BJ (cell line): ENCODE data around the gene PPT1. TPM values are rescaled to one million over a fixed set of nuclear protein-coding genes. Genes with fewer than 3 reads are reported as not detected.
"Not testable (repeated sequence)": the region's sequence is repeated elsewhere in the genome, so short reads cannot be mapped to it uniquely, and the experiment has no call there.

Source experiments
- CTCF ChIA-PET: fragments of 350-600 bp; formaldehyde crosslinking; extraction: SDS; loops from one replicate; lab custom pipeline; 2021; ENCODE audit warnings: antibody characterized with exemption, inconsistent platforms; lab: Yijun Ruan, JAX
- POLR2A ChIA-PET: fragments of 300-600 bp; sonication (Branson Sonifier 250); formaldehyde crosslinking; extraction: SDS; loops from one replicate; lab custom pipeline; 2021; ENCODE audit warnings: antibody characterized with exemption; lab: Charles Lee
- DNase-seq: peaks from one replicate; pipeline ENCODE4 v3.0.0-alpha.2; 2011; ENCODE audit warnings: low read depth
- H3K27me3 ChIP-seq: 2 replicates; pipeline ENCODE4 v1.6.0; 2011; ENCODE audit warnings: low read length; ENCODE audit not compliant: control insufficient read depth, insufficient read depth
- H3K36me3 ChIP-seq: 2 replicates; pipeline ENCODE4 v1.5.1; 2011; ENCODE audit warnings: low read length; ENCODE audit not compliant: control insufficient read depth, insufficient read depth
- H3K4me3 ChIP-seq: 2 replicates; pipeline ENCODE4 v1.5.1; 2011; ENCODE audit warnings: low read depth, mild to moderate bottlenecking, control low read depth, low read length
- CTCF ChIP-seq: IDR thresholded peaks from 2 replicates; pipeline ENCODE4 v1.5.1; 2011; ENCODE audit warnings: low read depth, mild to moderate bottlenecking, control low read depth, inconsistent platforms, low read length, moderate library complexity; ENCODE audit not compliant: insufficient read depth
- polyA plus RNA-seq: library from polyadenylated mRNA; depleted of rRNA; stranded (reverse); fragments of >200 nt; gene quantifications from 2 replicates; pipeline ENCODE4 v1.2.3, GENCODE V29; 2011

The PPT1 gene
- polyA plus RNA-seq, 1 experiment, result 46.6 TPM

- no peak overlapping the region for H3K4me3 ChIP-seq
- POLR2A ChIA-PET, result no interaction called here
- no peak for DNase-seq
- CTCF ChIA-PET, result interaction anchor here (0.7 to 4.2 kb wide), 5 partner anchors 9 to 245 kb away, joined by 3 to 15 read pairs (median 4); no protein-coding TSS in a partner anchor
- H3K27me3 ChIP-seq, result no peaks in the 10 kb centered on the region
- no peak for TF ChIP-seq CTCF
- peaks cover 4% of the 10 kb centered on the region; the same call in 1 of the 2 replicates for H3K36me3 ChIP-seq
Measured at GRCh38 chr1:40092706-40093639, 4.1 kb downstream of the PPT1 start.

- POLR2A ChIA-PET, result no interaction called here
- peaks cover 4% of the 10 kb centered on the region; the same call in 1 of the 2 replicates for H3K36me3 ChIP-seq
- no peak overlapping the region for H3K4me3 ChIP-seq
- DNase-seq, result no peak
- CTCF ChIA-PET, result interaction anchor here (1.3 to 4.2 kb wide), 2 partner anchors 9 to 246 kb away, joined by 4 to 15 read pairs; no protein-coding TSS in a partner anchor
- H3K27me3 ChIP-seq, result no peaks in the 10 kb centered on the region
- no peak for TF ChIP-seq CTCF
Measured at GRCh38 chr1:40092241-40092640, 4.8 kb downstream of the PPT1 start.

- ChIA-PET POLR2A (interaction anchor here (0.5 kb wide), 1 partner anchor 38 kb away, joined by 5 read pairs; no protein-coding TSS in a partner anchor), CTCF (interaction anchor here (0.6 to 5.3 kb wide), 5 partner anchors 8 to 248 kb away, joined by 3 to 20 read pairs (median 4); no protein-coding TSS in a partner anchor)
- DNase-seq, result no peak
- TF ChIP-seq CTCF, result no peak
- H3K27me3 ChIP-seq, result no peaks in the 10 kb centered on the region
- H3K36me3 ChIP-seq, result peaks cover 4% of the 10 kb centered on the region
- H3K4me3 ChIP-seq, result no peak overlapping the region
Measured at GRCh38 chr1:40090652-40091355, 6.2 kb downstream of the PPT1 start.

GRCh38 chr1:40084750-40085149 lies 12.3 kb downstream of the PPT1 start:
- H3K27me3 ChIP-seq, H3K4me3 ChIP-seq, POLR2A ChIA-PET, H3K36me3 ChIP-seq, DNase-seq: not testable (repeated sequence)
- TF ChIP-seq CTCF, result peak; percentile 79
- CTCF ChIA-PET, result interaction anchor here (0.6 to 8.9 kb wide), 22 partner anchors 8 to 320 kb away, joined by 3 to 73 read pairs (median 4); partner anchors contain the start of genes CAP1 and PPT1
